Esophagus muscularis mucosa (tissue), 4 donors: Measurements from ENCODE around the gene FCHSD1. TPM values are rescaled to one million over a fixed set of nuclear protein-coding genes. Genes with fewer than 3 reads are reported as not detected.
A peak's percentile ranks its signal among the peaks of the same experiment; 100 is the strongest.

Experiments used
- DNase-seq: peaks from one replicate; pipeline ENCODE4 v3.0.0-alpha.2; 2017; ENCODE audit errors: extremely low spot score
- H3K27ac ChIP-seq, 4 donors: fragments of 200-600 bp; sonication (generic); replicated peaks in 1 of 4; 1 replicate in 3 of 4; 2 replicates in 1 of 4; pipeline ENCODE4 v1.5.1; 2016 to 2019; ENCODE audit warnings: mild to moderate bottlenecking in 1 of 4
- H3K27me3 ChIP-seq, 4 donors: fragments of 200-600 bp; sonication (generic); one replicate each; pipeline versions ENCODE4 v1.5.1 to v1.6.0; 2016 to 2019
- H3K36me3 ChIP-seq, 4 donors: fragments of 200-600 bp; sonication (generic); one replicate each; pipeline ENCODE4 v1.5.1; 2016 to 2019
- H3K4me1 ChIP-seq, 4 donors: fragments of 200-600 bp; sonication (generic); one replicate each; pipeline ENCODE4 v1.5.1; 2016 to 2019
- H3K4me3 ChIP-seq, 4 donors: fragments of 200-600 bp; sonication (generic); 1 replicate in 2 of 4; 2 replicates in 2 of 4; pipeline ENCODE4 v1.5.1; 2016 to 2019; ENCODE audit warnings: mild to moderate bottlenecking in 4 of 4, moderate library complexity in 1 of 4
- H3K9me3 ChIP-seq, 4 donors: fragments of 200-600 bp; sonication (generic); 1 replicate in 3 of 4; 2 replicates in 1 of 4; pipeline ENCODE4 v1.5.1; 2016 to 2019
- CTCF ChIP-seq, 3 experiments: fragments of 200-600 bp in 2 of 3; fragments of 450-650 bp in 1 of 3; sonication (generic) in 2 of 3; IDR thresholded peaks; one replicate each; pipeline ENCODE4 v1.5.1; 2017 to 2019; ENCODE audit warnings: antibody characterized with exemption in 3 of 3, mild to moderate bottlenecking in 2 of 3, moderate library complexity in 1 of 3
- EP300 ChIP-seq: sonication (generic); formaldehyde crosslinking; IDR thresholded peaks from one replicate; pipeline ENCODE4 v1.6.1; 2017; ENCODE audit warnings: antibody characterized with exemption
- POLR2A ChIP-seq: fragments of 450-650 bp; IDR thresholded peaks from one replicate; pipeline ENCODE4 v1.6.1; 2017; ENCODE audit warnings: antibody characterized with exemption, moderate library complexity, mild to moderate bottlenecking, low read depth
- POLR2AphosphoS5 ChIP-seq, 2 donors: sonication (generic); formaldehyde crosslinking; IDR thresholded peaks; one replicate each; pipeline ENCODE4 v1.6.1; 2017; ENCODE audit warnings: antibody characterized with exemption in 2 of 2
- WGBS: methylation state at CpG from one replicate; pipeline ENCODE4 v1.1.5; 2018; 5-methylcytosine and 5-hydroxymethylcytosine counted together
- intact Hi-C: fragments of 100-400 bp; cut with DNase I; formaldehyde crosslinking; loops from one replicate; pipeline ENCODE4 v1.15.1; 2023
- total RNA-seq, 4 donors: library from RNA; depleted of rRNA; stranded (reverse); fragments of >200 nt; gene quantifications; one replicate each; pipeline versions ENCODE4 v1.1.0 to v1.2.1, GENCODE V29; 2016

The FCHSD1 gene
- total RNA-seq, 4 donors from 2014 or later: 10.4 to 21.8 (median 12.9) TPM

GRCh38 chr5:141637767-141638419 is 13.3 kb downstream of the FCHSD1 start:
- intact Hi-C loops: no loop called here
- Histone ChIP-seq H3K4me3 (peak overlapping the region; percentile 74 to 99 (median 76)), H3K9me3 (peaks cover 0 to 3% (median 0%) of the 10 kb centered on the region in 4 donors), H3K36me3 (peaks cover 0 to 26% (median 2%) of the 10 kb centered on the region in 4 donors), H3K27ac (peak overlapping the region in 1 of 4 donors; percentile 78), H3K27me3 (peaks cover 0 to 9% (median 0%) of the 10 kb centered on the region in 4 donors), H3K4me1 (peaks cover 28 to 47% (median 36%) of the 10 kb centered on the region in 4 donors)
- DNase-seq: no peak
- WGBS: 5% methylated on average over 27 of the region's 40 CpGs
- TF ChIP-seq EP300 (no peak), CTCF (IDR thresholded peaks at IDR 0.05) (peak in 2 of 3 experiments; percentile 15 to 31)

GRCh38 chr5:141637123-141637766 is 14.0 kb downstream of the FCHSD1 start:
- intact Hi-C loops: no loop called here
- no peak for DNase-seq
- peak overlapping the region; percentile 74 to 99 (median 76) for H3K4me3 ChIP-seq
- peaks cover 0 to 9% (median 0%) of the 10 kb centered on the region in 4 donors for H3K27me3 ChIP-seq
- WGBS: under 1% methylated on average over 20 of the region's 63 CpGs
- H3K4me1 ChIP-seq: peaks cover 28 to 54% (median 39%) of the 10 kb centered on the region in 4 donors
- peaks cover 0 to 25% (median 4%) of the 10 kb centered on the region in 4 donors for H3K36me3 ChIP-seq
- peaks cover 0 to 3% (median 0%) of the 10 kb centered on the region in 4 donors for H3K9me3 ChIP-seq
- TF ChIP-seq CTCF (IDR thresholded peaks at IDR 0.05) (no peak), POLR2AphosphoS5 (IDR thresholded peaks at IDR 0.05) (no peak), EP300 (no peak), POLR2A (no peak)
- peak overlapping the region; percentile 78 to 81 (median 78) for H3K27ac ChIP-seq

DNA sequence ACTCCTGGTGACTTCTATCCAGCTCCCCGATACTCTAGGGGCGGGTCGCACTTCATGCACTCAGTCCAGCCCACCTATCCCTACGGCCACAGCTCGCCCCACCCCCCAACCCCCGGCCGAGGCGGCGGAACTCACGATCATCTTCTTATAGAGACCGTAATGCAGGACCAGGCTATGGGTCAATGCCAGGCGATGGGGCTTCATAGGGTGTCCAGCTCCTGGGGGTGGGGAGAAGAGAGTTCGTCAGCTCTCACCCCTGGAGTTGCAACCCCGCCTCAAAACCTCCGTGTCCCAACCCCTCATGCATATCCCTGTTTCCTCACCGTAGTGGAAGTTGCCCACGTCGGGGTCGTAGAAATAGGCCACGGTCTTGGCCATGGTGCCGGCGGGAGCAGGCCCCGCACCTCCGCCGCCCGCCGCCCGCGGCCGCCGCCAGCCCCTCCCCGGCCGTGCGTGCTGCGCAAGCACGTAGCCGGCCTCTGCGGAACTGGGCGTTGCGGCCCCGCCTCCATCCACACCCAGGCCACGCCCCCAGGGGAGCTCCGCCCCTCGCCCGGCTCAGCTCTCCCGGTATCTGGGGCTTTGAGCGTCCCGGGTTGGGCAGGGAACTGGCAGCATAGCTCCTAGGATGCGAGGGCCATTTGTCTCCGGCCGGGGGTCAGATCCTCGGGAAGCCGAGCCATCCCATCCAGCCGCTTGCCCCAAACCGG is 14.7 kb downstream of the FCHSD1 start, which contains the start of the genes HDAC3 and RELL2:
HDAC3 (minus strand) TSS at position 437 of the 710 bp plus-strand sequence; CDS start at position 378, 59 bp downstream.
RELL2 (plus strand) TSS at position 585 of the 710 bp plus-strand sequence. CDS start 1,229 bp downstream, outside the sequence.
- Histone ChIP-seq H3K27ac (peak within 1 kb of the TSS; percentile 78 to 81 (median 78)), H3K27me3 (peaks cover 0 to 9% (median 0%) of the 10 kb centered on the region in 4 donors), H3K9me3 (peaks cover 0 to 3% (median 0%) of the 10 kb centered on the region in 4 donors), H3K4me3 (peak within 1 kb of the TSS; percentile 74 to 99 (median 76)), H3K4me1 (peaks cover 28 to 57% (median 39%) of the 10 kb centered on the region in 4 donors), H3K36me3 (peaks cover 0 to 24% (median 4%) of the 10 kb centered on the region in 4 donors)
- peak; percentile 96 for DNase-seq
- 0% methylated on average over 16 of the region's 55 CpGs for WGBS
- TF ChIP-seq POLR2A: peak; percentile 36
- no peak for TF ChIP-seq EP300
- peak; percentile 58 to 88 for TF ChIP-seq POLR2AphosphoS5 (IDR thresholded peaks at IDR 0.05)
- no peak for TF ChIP-seq CTCF (IDR thresholded peaks at IDR 0.05)
- intact Hi-C loops: no loop called here

DNA sequence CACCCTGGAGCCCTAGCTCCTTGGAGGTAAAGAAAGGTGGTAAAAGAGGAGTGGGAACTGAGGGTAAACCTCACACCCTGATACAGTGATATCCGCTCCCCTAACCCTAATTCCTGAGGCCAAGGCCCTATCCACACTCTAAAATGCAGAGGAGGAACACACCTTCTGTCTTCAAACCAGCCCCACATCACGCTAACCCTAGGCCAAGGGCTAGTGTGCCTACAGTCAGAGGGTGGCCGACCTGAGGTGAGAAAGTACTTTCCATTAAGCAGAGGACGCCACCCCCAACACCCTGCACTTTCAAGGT is 15.2 kb downstream of the FCHSD1 start:
- peaks cover 28 to 57% (median 39%) of the 10 kb centered on the region in 4 donors for H3K4me1 ChIP-seq
- DNase-seq: no peak
- peaks cover 0 to 9% (median 0%) of the 10 kb centered on the region in 4 donors for H3K27me3 ChIP-seq
- intact Hi-C loops: no loop called here
- TF ChIP-seq POLR2AphosphoS5 (IDR thresholded peaks at IDR 0.05): no peak
- TF ChIP-seq CTCF (IDR thresholded peaks at IDR 0.05): no peak
- TF ChIP-seq EP300: no peak
- no peak for TF ChIP-seq POLR2A
- peak overlapping the region; percentile 74 to 99 (median 76) for H3K4me3 ChIP-seq
- 8% methylated on average over 4 of the region's 4 CpGs for WGBS
- peak overlapping the region; percentile 78 to 81 (median 78) for H3K27ac ChIP-seq
- H3K9me3 ChIP-seq: peaks cover 0 to 3% (median 0%) of the 10 kb centered on the region in 4 donors
- H3K36me3 ChIP-seq: peaks cover 0 to 19% (median 4%) of the 10 kb centered on the region in 4 donors
